Liver (tissue), 9 donors: ENCODE results near the gene MROH8. TPM values are rescaled to one million over a fixed set of nuclear protein-coding genes. Genes with fewer than 3 reads are reported as not detected.

ENCODE experiments used
- DNase-seq: peaks from one replicate; pipeline ENCODE4 v3.0.0-alpha.2; 2017; ENCODE audit warnings: low spot score
- H3K27ac ChIP-seq, 2 donors: one replicate each; pipeline ENCODE4 v1.7.0; 2013; ENCODE audit warnings: inconsistent platforms in 2 of 2, low read length in 2 of 2, control low read depth in 1 of 2, low read depth in 1 of 2, mild to moderate bottlenecking in 1 of 2
- H3K27me3 ChIP-seq, 4 donors: one replicate each; pipeline versions ENCODE4 v1.6.1 to v1.7.0; 2013; ENCODE audit warnings: low read length in 3 of 4, inconsistent platforms in 1 of 4, mild to moderate bottlenecking in 1 of 4, moderate library complexity in 1 of 4; ENCODE audit not compliant: control insufficient read depth in 4 of 4, insufficient read depth in 4 of 4
- H3K36me3 ChIP-seq, 4 donors: one replicate each; pipeline versions ENCODE4 v1.6.1 to v1.7.0; 2013; ENCODE audit warnings: low read length in 3 of 4, mild to moderate bottlenecking in 3 of 4, low read depth in 1 of 4, moderate library complexity in 1 of 4; ENCODE audit not compliant: control insufficient read depth in 4 of 4, insufficient read depth in 3 of 4
- H3K4me1 ChIP-seq, 4 donors: one replicate each; pipeline versions ENCODE4 v1.6.1 to v1.7.0; 2013; ENCODE audit warnings: low read length in 3 of 4, mild to moderate bottlenecking in 3 of 4, moderate library complexity in 1 of 4; ENCODE audit not compliant: control insufficient read depth in 4 of 4, insufficient read depth in 4 of 4
- H3K4me3 ChIP-seq, 3 donors: one replicate each; pipeline versions ENCODE4 v1.6.1 to v1.7.0; 2013; ENCODE audit warnings: low read length in 3 of 3, control low read depth in 1 of 3, low read depth in 1 of 3, mild to moderate bottlenecking in 1 of 3
- H3K9ac ChIP-seq, 2 donors: one replicate each; pipeline ENCODE4 v1.7.0; 2013; ENCODE audit warnings: low read length in 2 of 2, mild to moderate bottlenecking in 2 of 2, moderate library complexity in 2 of 2, control low read depth in 1 of 2, low read depth in 1 of 2
- H3K9me3 ChIP-seq, 4 donors: one replicate each; pipeline versions ENCODE4 v1.6.1 to v1.7.0; 2013; ENCODE audit warnings: low read length in 3 of 4; ENCODE audit not compliant: control insufficient read depth in 4 of 4
- ATF3 ChIP-seq: IDR thresholded peaks from 2 replicates; pipeline ENCODE4 v1.6.1; 2016; ENCODE audit warnings: antibody characterized with exemption
- EGR1 ChIP-seq, 2 donors: IDR thresholded peaks; 2 replicates each; pipeline ENCODE4 v1.6.1; 2016 to 2018; ENCODE audit warnings: antibody characterized with exemption in 2 of 2, low read depth in 2 of 2
- FOXA1 ChIP-seq: IDR thresholded peaks from 2 replicates; pipeline ENCODE4 v1.6.1; 2016; ENCODE audit warnings: antibody characterized with exemption
- FOXA2 ChIP-seq: IDR thresholded peaks from 2 replicates; pipeline ENCODE4 v1.6.1; 2016; ENCODE audit warnings: antibody characterized with exemption
- HNF4A ChIP-seq, 2 donors: conservative IDR thresholded peaks; 2 replicates each; pipeline ENCODE4 v1.6.1; 2016; ENCODE audit warnings: antibody characterized with exemption in 2 of 2, mild to moderate bottlenecking in 2 of 2
- HNF4G ChIP-seq: IDR thresholded peaks from 2 replicates; pipeline ENCODE4 v1.6.1; 2016; ENCODE audit warnings: antibody characterized with exemption
- JUND ChIP-seq, 2 donors: IDR thresholded peaks; 2 replicates each; pipeline ENCODE4 v1.6.1; 2016; ENCODE audit warnings: antibody characterized with exemption in 2 of 2
- MAX ChIP-seq: IDR thresholded peaks from 2 replicates; pipeline ENCODE4 v1.6.1; 2016; ENCODE audit warnings: antibody characterized with exemption
- NR2F2 ChIP-seq: IDR thresholded peaks from 2 replicates; pipeline ENCODE4 v1.6.1; 2016; ENCODE audit warnings: antibody characterized with exemption
- RAD21 ChIP-seq, 2 donors: IDR thresholded peaks; 2 replicates each; pipeline ENCODE4 v1.6.1; 2016; ENCODE audit warnings: antibody characterized with exemption in 2 of 2, mild to moderate bottlenecking in 2 of 2
- REST ChIP-seq: IDR thresholded peaks from 2 replicates; pipeline ENCODE4 v1.6.1; 2016; ENCODE audit warnings: antibody characterized with exemption, mild to moderate bottlenecking
- RXRA ChIP-seq, 2 donors: IDR thresholded peaks; 2 replicates each; pipeline ENCODE4 v1.6.1; 2017 to 2018; ENCODE audit warnings: antibody characterized with exemption in 2 of 2, mild to moderate bottlenecking in 1 of 2
- SP1 ChIP-seq: IDR thresholded peaks from 2 replicates; pipeline ENCODE4 v1.6.1; 2018; ENCODE audit warnings: antibody characterized with exemption, mild to moderate bottlenecking
- TAF1 ChIP-seq: conservative IDR thresholded peaks from 2 replicates; pipeline ENCODE4 v1.6.1; 2016; ENCODE audit warnings: antibody characterized with exemption, mild to moderate bottlenecking
- YY1 ChIP-seq: IDR thresholded peaks from 2 replicates; pipeline ENCODE4 v1.6.1; 2016; ENCODE audit warnings: antibody characterized with exemption, mild to moderate bottlenecking
- ZBTB33 ChIP-seq: IDR thresholded peaks from 2 replicates; pipeline ENCODE4 v1.6.1; 2016; ENCODE audit warnings: antibody characterized with exemption
- WGBS: extraction: QIAGEN DNeasy Blood & Tissue Kit; methylation state at CpG from one replicate; pipeline ENCODE4 v1.1.7; 2013; 5-methylcytosine and 5-hydroxymethylcytosine counted together
- polyA plus RNA-seq, 2 donors: library from polyadenylated mRNA; stranded (reverse) in 1 of 2; unstranded in 1 of 2; fragments of 200-250 nt in 1 of 2; fragments of >200 nt in 1 of 2; fragmentation: Nextera tagmentation in 1 of 2; extraction: Ambion mirVana in 1 of 2; gene quantifications; one replicate each; pipeline versions ENCODE4 v1.2.1 to v1.2.3, GENCODE V29; 2013 to 2015
- total RNA-seq, 2 donors: library from RNA; depleted of rRNA; stranded (reverse); fragments of >200 nt; gene quantifications; one replicate each; pipeline ENCODE4 v1.2.3, GENCODE V29; 2014
- donor health status: healthy.
- donor health status: healthy.
- donor health status: healthy.
- donor health status: healthy.
- donor health status: healthy.

Gene MROH8
- total and polyA plus RNA-seq, 4 donors: 1.3 to 5.1 (median 2.0) TPM

GRCh38 chr20:37163832-37164554, 15.4 kb downstream of the MROH8 start:
- H3K36me3 ChIP-seq: peaks cover 0 to 10% (median 7%) of the 10 kb centered on the region in 4 donors
- H3K4me3 ChIP-seq: no peak overlapping the region
- 94% methylated on average over 4 of the region's 4 CpGs for WGBS
- no peak overlapping the region for H3K27ac ChIP-seq
- H3K9ac ChIP-seq: no peak overlapping the region
- TF ChIP-seq FOXA1 (no peak), ATF3 (no peak), HNF4G (no peak), FOXA2 (no peak), RAD21 (IDR thresholded peaks at IDR 0.05) (no peak)
- H3K27me3 ChIP-seq: no peaks in the 10 kb centered on the region
- no peaks in the 10 kb centered on the region for H3K4me1 ChIP-seq
- H3K9me3 ChIP-seq: no peaks in the 10 kb centered on the region
- DNase-seq: no peak

GRCh38 chr20:37162646-37163045, 16.7 kb downstream of the MROH8 start:
- 90% methylated on average over 6 of the region's 6 CpGs for WGBS
- Histone ChIP-seq H3K27me3 (no peaks in the 10 kb centered on the region), H3K27ac (no peak overlapping the region), H3K9ac (no peak overlapping the region), H3K36me3 (peaks cover 0 to 8% (median 6%) of the 10 kb centered on the region in 4 donors), H3K4me3 (no peak overlapping the region), H3K9me3 (no peaks in the 10 kb centered on the region), H3K4me1 (no peaks in the 10 kb centered on the region)
- no peak for DNase-seq
- TF ChIP-seq ZBTB33 (no peak), HNF4G (no peak), FOXA2 (no peak), SP1 (no peak), MAX (no peak), NR2F2 (no peak), TAF1 (no peak), HNF4A (conservative IDR thresholded peaks at IDR 0.05) (no peak), FOXA1 (no peak), RAD21 (IDR thresholded peaks at IDR 0.05) (no peak), JUND (IDR thresholded peaks at IDR 0.05) (no peak), RXRA (IDR thresholded peaks at IDR 0.05) (no peak), REST (no peak), EGR1 (IDR thresholded peaks at IDR 0.05; ENCODE audit: low read depth in 2 of 2) (no peak), YY1 (no peak)
